Omental fat pad (tissue), 4 donors: ENCODE measurements around the gene NUP107. TPM values are rescaled to one million over a fixed set of nuclear protein-coding genes. Genes with fewer than 3 reads are reported as not detected.

Experiments used
- ATAC-seq: fragments of 150-250 bp; one replicate; pipeline ENCODE4 v1.9.1; 2016; ENCODE audit warnings: mild to moderate bottlenecking, moderate library complexity; ENCODE audit not compliant: low FRiP score
- DNase-seq: peaks from one replicate; pipeline ENCODE4 v3.0.0-alpha.2; 2019; ENCODE audit warnings: low spot score
- total RNA-seq, 4 donors: library from RNA; depleted of rRNA; stranded (reverse); fragments of >200 nt; gene quantifications; one replicate each; pipeline ENCODE4 v1.1.0, GENCODE V29; 2016
- TF ChIP-seq, protein P1 (sequence below), 3 donors: fragments of 450-650 bp; IDR thresholded peaks; one replicate each; pipeline ENCODE4 v1.5.1; 2016 to 2017; ENCODE audit warnings: antibody characterized with exemption in 3 of 3, mild to moderate bottlenecking in 3 of 3, moderate library complexity in 2 of 3

Gene NUP107
- total RNA-seq, 4 donors from 2014 or later = 27.1 to 48.9 (median 29.8) TPM

DNA sequence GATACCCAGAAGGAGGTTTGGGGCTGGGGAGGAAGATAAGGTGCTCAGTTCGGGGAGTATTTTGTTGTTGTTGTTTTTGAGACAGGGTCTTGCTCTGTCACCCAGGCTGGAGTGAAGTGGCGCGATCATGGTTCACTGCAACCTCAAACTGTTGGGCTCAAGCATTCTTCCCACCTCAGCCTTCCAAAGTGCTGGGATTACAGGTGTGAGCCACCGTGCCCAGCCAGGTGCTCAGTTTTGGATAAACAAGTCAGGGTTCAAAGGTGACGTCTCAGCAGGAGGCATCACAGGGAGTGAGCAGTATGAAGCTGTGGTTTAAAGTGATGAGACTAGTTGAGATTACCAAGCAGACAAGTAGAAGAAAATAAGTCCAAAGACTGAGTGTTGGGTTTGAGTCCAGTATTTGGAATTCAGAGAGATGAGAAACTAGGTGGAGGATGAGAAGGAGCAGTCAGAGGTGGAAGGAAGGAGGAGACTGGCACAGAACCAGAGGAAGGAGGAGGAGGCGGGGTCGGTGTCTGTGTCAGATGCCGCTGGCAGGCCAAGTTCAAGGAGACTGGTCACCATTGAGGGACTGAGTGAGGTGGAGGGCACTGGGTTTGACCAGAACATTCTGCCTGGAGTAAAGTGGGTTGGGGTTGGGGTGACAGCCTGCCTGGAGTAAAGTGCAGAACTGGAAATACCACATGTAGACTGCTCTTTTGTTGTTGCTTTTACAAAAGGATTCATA is 75.3 kb downstream of the NUP107 start:
- DNase-seq (no peak), ATAC-seq (no peak)
- TF ChIP-seq, protein P1, sequence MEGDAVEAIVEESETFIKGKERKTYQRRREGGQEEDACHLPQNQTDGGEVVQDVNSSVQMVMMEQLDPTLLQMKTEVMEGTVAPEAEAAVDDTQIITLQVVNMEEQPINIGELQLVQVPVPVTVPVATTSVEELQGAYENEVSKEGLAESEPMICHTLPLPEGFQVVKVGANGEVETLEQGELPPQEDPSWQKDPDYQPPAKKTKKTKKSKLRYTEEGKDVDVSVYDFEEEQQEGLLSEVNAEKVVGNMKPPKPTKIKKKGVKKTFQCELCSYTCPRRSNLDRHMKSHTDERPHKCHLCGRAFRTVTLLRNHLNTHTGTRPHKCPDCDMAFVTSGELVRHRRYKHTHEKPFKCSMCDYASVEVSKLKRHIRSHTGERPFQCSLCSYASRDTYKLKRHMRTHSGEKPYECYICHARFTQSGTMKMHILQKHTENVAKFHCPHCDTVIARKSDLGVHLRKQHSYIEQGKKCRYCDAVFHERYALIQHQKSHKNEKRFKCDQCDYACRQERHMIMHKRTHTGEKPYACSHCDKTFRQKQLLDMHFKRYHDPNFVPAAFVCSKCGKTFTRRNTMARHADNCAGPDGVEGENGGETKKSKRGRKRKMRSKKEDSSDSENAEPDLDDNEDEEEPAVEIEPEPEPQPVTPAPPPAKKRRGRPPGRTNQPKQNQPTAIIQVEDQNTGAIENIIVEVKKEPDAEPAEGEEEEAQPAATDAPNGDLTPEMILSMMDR (IDR thresholded peaks at IDR 0.05) = no peak

DNA sequence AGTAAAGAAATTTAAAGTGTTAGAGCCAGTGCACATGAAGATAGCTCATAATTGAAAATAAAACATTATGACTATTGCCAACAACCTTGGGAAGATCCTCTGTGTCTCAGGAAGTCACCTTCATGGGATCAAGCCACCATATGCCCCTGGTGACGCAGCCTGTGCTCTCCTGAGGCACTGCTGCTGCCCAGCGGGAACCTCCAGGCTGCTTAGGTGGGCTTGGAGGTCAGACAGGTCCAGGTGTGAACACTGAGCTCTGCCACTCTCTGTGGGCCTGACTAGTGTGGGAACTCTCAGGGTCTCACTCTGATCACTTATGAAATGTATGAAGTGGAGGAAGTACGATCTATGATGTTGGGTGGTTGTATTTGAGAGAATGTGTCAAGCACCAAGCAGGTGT is 75.9 kb downstream of the NUP107 start:
- DNase-seq (no peak), ATAC-seq (no peak)

DNA sequence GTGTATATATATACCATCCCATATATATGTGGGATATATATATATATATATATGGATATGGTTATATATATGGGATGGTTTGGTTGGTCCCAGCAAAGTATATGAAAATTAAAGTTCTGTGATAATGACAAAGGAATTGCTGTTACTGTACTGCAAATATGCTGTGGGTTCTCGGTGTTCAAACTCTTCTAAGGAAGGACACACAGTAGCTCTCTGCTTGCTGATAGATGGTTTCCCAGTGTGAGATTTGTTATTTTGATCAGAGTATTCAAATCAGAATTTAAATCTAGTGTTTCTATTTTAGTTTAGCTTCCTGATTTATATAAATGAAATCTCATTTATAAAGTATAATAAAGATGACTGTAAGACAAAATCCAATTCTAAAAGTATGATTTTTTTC is 78.9 kb downstream of the NUP107 start:
- DNase-seq (no peak), ATAC-seq (no peak)
- TF ChIP-seq, protein P1 (IDR thresholded peaks at IDR 0.05) = no peak

More for the DNA sequence above, 75.9 kb downstream of the NUP107 start:
- TF ChIP-seq, protein P1 (IDR thresholded peaks at IDR 0.05) = no peak

DNA sequence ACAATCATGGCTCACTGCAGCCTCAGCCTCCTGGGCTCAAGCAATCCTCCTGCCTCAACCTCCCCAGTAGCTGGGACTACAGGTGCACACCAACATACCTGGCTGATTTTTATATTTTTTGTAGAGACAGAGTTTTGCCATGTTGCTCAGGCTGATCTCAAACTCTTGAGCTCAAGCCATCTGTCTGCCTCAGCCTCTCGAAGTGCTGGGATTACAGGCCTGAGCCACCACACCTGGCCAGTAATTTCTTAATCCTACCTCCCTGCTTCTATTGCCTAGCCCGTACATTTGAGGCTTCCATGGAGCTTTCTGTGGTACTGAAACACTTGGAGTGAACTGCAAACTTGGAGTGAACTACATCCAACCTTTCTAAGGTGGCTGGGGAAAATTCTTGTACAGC is 79.9 kb downstream of the NUP107 start:
- ATAC-seq (no peak), DNase-seq (no peak)
- TF ChIP-seq, protein P1 (IDR thresholded peaks at IDR 0.05) = no peak

DNA sequence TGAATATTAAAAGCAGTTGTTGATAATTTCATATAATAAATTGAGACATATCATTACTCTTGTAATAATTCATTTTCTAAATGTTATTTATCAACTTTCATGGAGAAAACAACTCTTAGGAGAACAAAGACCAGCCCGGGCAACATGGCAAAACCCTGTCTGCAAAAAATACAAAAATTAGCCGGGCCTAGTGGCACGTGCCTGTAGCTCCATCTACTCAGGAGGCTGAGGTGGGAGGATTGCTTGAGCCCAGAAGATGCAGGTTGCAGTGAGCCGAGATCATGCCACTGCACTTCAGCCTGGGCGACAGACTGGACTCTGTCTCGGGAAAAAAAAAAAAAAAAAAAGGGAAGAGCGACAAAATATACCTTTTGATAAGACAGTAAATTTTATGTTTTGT is 80.4 kb downstream of the NUP107 start:
- ATAC-seq (no peak), DNase-seq (no peak)
- TF ChIP-seq, protein P1 (IDR thresholded peaks at IDR 0.05) = no peak

DNA sequence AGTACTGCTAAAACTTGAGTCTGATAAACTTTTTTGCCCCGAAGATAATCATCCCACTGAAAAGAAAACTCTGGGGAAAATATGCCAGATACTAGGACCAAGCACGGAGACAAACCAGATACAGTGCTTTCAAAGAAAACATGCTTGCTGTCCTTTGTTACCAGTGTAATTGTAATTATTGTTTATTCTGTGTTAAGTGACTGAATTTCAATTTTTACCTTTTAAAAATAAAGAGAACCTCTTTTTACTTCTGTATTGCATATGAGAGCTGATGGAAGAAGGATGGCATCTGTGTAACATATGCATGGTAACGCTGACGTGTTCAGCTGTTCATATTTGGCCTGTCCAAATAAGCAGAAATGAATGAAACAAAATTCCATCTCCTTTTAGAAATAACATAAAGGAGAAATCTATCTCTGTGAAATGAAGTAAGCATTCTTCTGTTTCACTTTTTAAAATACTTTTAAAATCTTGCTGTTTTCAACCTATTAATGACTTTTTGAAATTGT is 81.7 kb downstream of the NUP107 start:
- TF ChIP-seq, protein P1 (IDR thresholded peaks at IDR 0.05) = no peak
- DNase-seq = no peak
- ATAC-seq = no peak

DNA sequence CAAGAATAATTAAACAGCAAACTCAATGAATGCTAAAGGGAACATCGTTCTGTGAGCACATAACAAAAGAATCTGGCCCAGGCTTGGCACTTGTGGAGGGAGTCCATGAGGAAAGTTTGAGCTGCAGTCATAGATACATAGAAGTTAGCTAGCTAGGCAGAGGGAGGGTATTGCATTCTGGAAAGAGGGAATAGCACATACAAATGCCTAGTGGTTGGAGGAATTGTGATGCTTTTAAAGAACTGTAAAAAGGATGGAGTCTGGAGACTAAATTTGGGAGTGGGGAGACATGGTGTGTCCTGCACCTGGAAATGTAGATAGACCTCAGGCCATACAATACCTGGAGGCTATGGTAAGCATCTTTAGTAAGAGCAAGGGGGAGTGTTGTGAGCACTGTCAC is 83.2 kb downstream of the NUP107 start:
- ATAC-seq (no peak), DNase-seq (no peak)
- TF ChIP-seq, protein P1 (IDR thresholded peaks at IDR 0.05) = no peak
